ENCODE data around the gene USP31.

USP31 gene

DNA sequence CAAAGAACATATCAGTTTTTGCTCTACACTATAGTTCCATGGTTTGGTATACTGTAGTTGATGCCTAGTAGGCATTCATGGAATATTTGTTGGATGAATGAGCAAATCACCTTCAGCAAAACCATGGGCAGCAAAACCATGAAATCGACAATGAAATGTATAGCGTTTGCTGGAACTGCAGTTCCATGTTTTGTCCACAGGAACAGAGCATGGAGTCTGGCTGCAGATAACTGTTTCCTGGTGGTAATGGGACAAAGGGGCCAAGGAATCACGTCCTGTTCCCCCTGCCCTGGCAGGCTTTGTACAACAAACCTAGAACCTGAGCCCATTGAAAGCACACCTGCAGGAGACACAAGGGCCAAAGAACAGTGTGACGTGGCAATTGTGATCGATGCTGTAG lies 101.1 kb downstream of the USP31 start:
- no peak for TF ChIP-seq TCF4 (CRISPR knock-in tag; IDR thresholded peaks at IDR 0.05; ENCODE audit: borderline replicate concordance)
- TF ChIP-seq ZNF565 (CRISPR knock-in tag; conservative IDR thresholded peaks at IDR 0.05; ENCODE audit: low read depth) = no peak
- TF ChIP-seq ZC3H10 (CRISPR knock-in tag; IDR thresholded peaks at IDR 0.05) = no peak
- TF ChIP-seq ARNTL (CRISPR knock-in tag; IDR thresholded peaks at IDR 0.05; ENCODE audit: borderline replicate concordance, low read depth) = no peak
- no peak for TF ChIP-seq ZFP30 (CRISPR knock-in tag; IDR thresholded peaks at IDR 0.05)
- TF ChIP-seq, protein P1, sequence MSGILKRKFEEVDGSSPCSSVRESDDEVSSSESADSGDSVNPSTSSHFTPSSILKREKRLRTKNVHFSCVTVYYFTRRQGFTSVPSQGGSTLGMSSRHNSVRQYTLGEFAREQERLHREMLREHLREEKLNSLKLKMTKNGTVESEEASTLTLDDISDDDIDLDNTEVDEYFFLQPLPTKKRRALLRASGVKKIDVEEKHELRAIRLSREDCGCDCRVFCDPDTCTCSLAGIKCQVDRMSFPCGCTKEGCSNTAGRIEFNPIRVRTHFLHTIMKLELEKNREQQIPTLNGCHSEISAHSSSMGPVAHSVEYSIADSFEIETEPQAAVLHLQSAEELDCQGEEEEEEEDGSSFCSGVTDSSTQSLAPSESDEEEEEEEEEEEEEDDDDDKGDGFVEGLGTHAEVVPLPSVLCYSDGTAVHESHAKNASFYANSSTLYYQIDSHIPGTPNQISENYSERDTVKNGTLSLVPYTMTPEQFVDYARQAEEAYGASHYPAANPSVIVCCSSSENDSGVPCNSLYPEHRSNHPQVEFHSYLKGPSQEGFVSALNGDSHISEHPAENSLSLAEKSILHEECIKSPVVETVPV (CRISPR knock-in tag; IDR thresholded peaks at IDR 0.05) = no peak
- TF ChIP-seq GLIS3 (CRISPR knock-in tag; IDR thresholded peaks at IDR 0.05) = no peak
- no peak for TF ChIP-seq BACH2 (CRISPR knock-in tag; IDR thresholded peaks at IDR 0.05; ENCODE audit: borderline replicate concordance)
- TF ChIP-seq PPARA (CRISPR knock-in tag; IDR thresholded peaks at IDR 0.05; ENCODE audit: borderline replicate concordance) = no peak
- TF ChIP-seq, protein P2, sequence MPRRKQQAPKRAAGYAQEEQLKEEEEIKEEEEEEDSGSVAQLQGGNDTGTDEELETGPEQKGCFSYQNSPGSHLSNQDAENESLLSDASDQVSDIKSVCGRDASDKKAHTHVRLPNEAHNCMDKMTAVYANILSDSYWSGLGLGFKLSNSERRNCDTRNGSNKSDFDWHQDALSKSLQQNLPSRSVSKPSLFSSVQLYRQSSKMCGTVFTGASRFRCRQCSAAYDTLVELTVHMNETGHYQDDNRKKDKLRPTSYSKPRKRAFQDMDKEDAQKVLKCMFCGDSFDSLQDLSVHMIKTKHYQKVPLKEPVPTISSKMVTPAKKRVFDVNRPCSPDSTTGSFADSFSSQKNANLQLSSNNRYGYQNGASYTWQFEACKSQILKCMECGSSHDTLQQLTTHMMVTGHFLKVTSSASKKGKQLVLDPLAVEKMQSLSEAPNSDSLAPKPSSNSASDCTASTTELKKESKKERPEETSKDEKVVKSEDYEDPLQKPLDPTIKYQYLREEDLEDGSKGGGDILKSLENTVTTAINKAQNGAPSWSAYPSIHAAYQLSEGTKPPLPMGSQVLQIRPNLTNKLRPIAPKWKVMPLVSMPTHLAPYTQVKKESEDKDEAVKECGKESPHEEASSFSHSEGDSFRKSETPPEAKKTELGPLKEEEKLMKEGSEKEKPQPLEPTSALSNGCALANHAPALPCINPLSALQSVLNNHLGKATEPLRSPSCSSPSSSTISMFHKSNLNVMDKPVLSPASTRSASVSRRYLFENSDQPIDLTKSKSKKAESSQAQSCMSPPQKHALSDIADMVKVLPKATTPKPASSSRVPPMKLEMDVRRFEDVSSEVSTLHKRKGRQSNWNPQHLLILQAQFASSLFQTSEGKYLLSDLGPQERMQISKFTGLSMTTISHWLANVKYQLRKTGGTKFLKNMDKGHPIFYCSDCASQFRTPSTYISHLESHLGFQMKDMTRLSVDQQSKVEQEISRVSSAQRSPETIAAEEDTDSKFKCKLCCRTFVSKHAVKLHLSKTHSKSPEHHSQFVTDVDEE (CRISPR knock-in tag; IDR thresholded peaks at IDR 0.05) = no peak
- TF ChIP-seq SNAI2 (CRISPR knock-in tag; IDR thresholded peaks at IDR 0.05) = no peak
- no peak for TF ChIP-seq TOX (CRISPR knock-in tag; IDR thresholded peaks at IDR 0.05; ENCODE audit: borderline replicate concordance)
- TF ChIP-seq CREB5 (CRISPR knock-in tag; IDR thresholded peaks at IDR 0.05; ENCODE audit: low read depth) = no peak
- no peak for TF ChIP-seq ZFP3 (CRISPR knock-in tag; IDR thresholded peaks at IDR 0.05)
- no peak for TF ChIP-seq ISL1 (CRISPR knock-in tag; IDR thresholded peaks at IDR 0.05)
- no peak for ATAC-seq

- no peak for ATAC-seq
- TF ChIP-seq ARNTL (CRISPR knock-in tag; IDR thresholded peaks at IDR 0.05; ENCODE audit: borderline replicate concordance, low read depth) = no peak
- TF ChIP-seq OSR1 (CRISPR knock-in tag; IDR thresholded peaks at IDR 0.05) = no peak
- no peak for TF ChIP-seq CSDC2 (CRISPR knock-in tag; IDR thresholded peaks at IDR 0.05)
- no peak for TF ChIP-seq CREB5 (CRISPR knock-in tag; IDR thresholded peaks at IDR 0.05; ENCODE audit: low read depth)
- no peak for TF ChIP-seq POU6F1 (CRISPR knock-in tag; IDR thresholded peaks at IDR 0.05; ENCODE audit: borderline replicate concordance, low read depth)
- no peak for TF ChIP-seq GLIS3 (CRISPR knock-in tag; IDR thresholded peaks at IDR 0.05)
- no peak for TF ChIP-seq ZNF565 (CRISPR knock-in tag; conservative IDR thresholded peaks at IDR 0.05; ENCODE audit: low read depth)
- no peak for TF ChIP-seq ZNF8 (CRISPR knock-in tag; IDR thresholded peaks at IDR 0.05)
- TF ChIP-seq ZFP3 (CRISPR knock-in tag; IDR thresholded peaks at IDR 0.05) = no peak
- TF ChIP-seq TOX (CRISPR knock-in tag; IDR thresholded peaks at IDR 0.05; ENCODE audit: borderline replicate concordance) = no peak
- no peak for TF ChIP-seq BACH2 (CRISPR knock-in tag; IDR thresholded peaks at IDR 0.05; ENCODE audit: borderline replicate concordance)
- no peak for TF ChIP-seq ZNF70 (CRISPR knock-in tag; IDR thresholded peaks at IDR 0.05)
- no peak for TF ChIP-seq RARB (CRISPR knock-in tag; IDR thresholded peaks at IDR 0.05)
- TF ChIP-seq ESRRG (CRISPR knock-in tag; IDR thresholded peaks at IDR 0.05) = no peak
- no peak for TF ChIP-seq ZFP30 (CRISPR knock-in tag; IDR thresholded peaks at IDR 0.05)
Observed at GRCh38 chr16:23045025-23045424, 104.2 kb downstream of the USP31 start.

DNA sequence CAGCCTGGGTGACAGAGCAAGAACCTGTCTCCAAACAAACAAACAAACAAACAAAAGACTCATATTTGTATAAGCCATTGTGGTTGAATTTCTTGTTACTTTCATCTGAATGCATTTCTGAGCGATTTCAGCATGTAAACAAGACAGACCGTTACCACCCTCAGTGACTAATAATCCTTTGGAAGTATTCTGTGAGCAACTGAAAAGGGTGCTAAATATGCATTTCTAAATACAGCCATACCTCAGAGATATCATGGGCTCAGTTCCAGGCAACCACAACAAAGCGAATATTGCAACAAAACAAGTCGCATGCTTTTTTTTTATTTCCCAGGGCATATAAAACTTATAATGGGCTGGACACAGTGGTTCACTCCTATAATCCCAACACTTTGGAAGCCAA lies 109.0 kb downstream of the USP31 start:
- no peak for ATAC-seq
- no peak for TF ChIP-seq ZFP3 (CRISPR knock-in tag; IDR thresholded peaks at IDR 0.05)
- no peak for TF ChIP-seq TCF4 (CRISPR knock-in tag; IDR thresholded peaks at IDR 0.05; ENCODE audit: borderline replicate concordance)
- no peak for TF ChIP-seq CSDC2 (CRISPR knock-in tag; IDR thresholded peaks at IDR 0.05)
- TF ChIP-seq ZNF70 (CRISPR knock-in tag; IDR thresholded peaks at IDR 0.05) = no peak
- no peak for TF ChIP-seq TOX (CRISPR knock-in tag; IDR thresholded peaks at IDR 0.05; ENCODE audit: borderline replicate concordance)
- TF ChIP-seq OSR1 (CRISPR knock-in tag; IDR thresholded peaks at IDR 0.05) = no peak
- TF ChIP-seq ARNTL (CRISPR knock-in tag; IDR thresholded peaks at IDR 0.05; ENCODE audit: borderline replicate concordance, low read depth) = no peak
- no peak for TF ChIP-seq ZNF565 (CRISPR knock-in tag; conservative IDR thresholded peaks at IDR 0.05; ENCODE audit: low read depth)
- no peak for TF ChIP-seq GLIS3 (CRISPR knock-in tag; IDR thresholded peaks at IDR 0.05)
- TF ChIP-seq CREB5 (CRISPR knock-in tag; IDR thresholded peaks at IDR 0.05; ENCODE audit: low read depth) = no peak
- TF ChIP-seq, protein P1 (CRISPR knock-in tag; IDR thresholded peaks at IDR 0.05) = no peak
- TF ChIP-seq ESRRG (CRISPR knock-in tag; IDR thresholded peaks at IDR 0.05) = no peak

Measured in SK-N-SH treated with all-trans-retinoic acid at 6 μM for 48 hours (cell line).